Right atrium auricular region (tissue), 2 donors: ENCODE measurements around the gene CUX1. TPM values are rescaled to one million over a fixed set of nuclear protein-coding genes. Genes with fewer than 3 reads are reported as not detected.

Source experiments
- DNase-seq: peaks from one replicate; pipeline ENCODE4 v3.0.0-alpha.2; 2019; ENCODE audit warnings: low spot score
- H3K27ac ChIP-seq, 2 donors: fragments of 200-600 bp; sonication (generic); 1 replicate in 1 of 2; 2 replicates in 1 of 2; pipeline ENCODE4 v1.5.1; 2016 to 2019
- H3K27me3 ChIP-seq, 2 donors: fragments of 200-600 bp; sonication (generic); one replicate each; pipeline versions ENCODE4 v1.5.1 to v1.6.0; 2017 to 2019
- H3K36me3 ChIP-seq: fragments of 200-600 bp; sonication (generic); one replicate; pipeline ENCODE4 v1.5.1; 2016
- H3K4me1 ChIP-seq, 2 donors: fragments of 200-600 bp; sonication (generic); one replicate each; pipeline versions ENCODE4 v1.5.1 to v1.6.0; 2017 to 2019
- H3K4me3 ChIP-seq, 2 donors: fragments of 200-600 bp; sonication (generic); 1 replicate in 1 of 2; 2 replicates in 1 of 2; pipeline ENCODE4 v1.5.1; 2017 to 2019; ENCODE audit warnings: mild to moderate bottlenecking in 1 of 2, moderate library complexity in 1 of 2
- H3K9me3 ChIP-seq, 2 donors: fragments of 200-600 bp; sonication (generic); one replicate each; pipeline ENCODE4 v1.5.1; 2019
- total RNA-seq, 2 donors: library from RNA; depleted of rRNA; stranded (reverse); fragments of >200 nt; gene quantifications; one replicate each; pipeline ENCODE4 v1.1.0, GENCODE V29; 2016
- TF ChIP-seq, protein P1 (sequence below), 2 donors: fragments of 200-600 bp; sonication (generic); IDR thresholded peaks; one replicate each; pipeline ENCODE4 v1.5.1; 2019; ENCODE audit warnings: antibody characterized with exemption in 2 of 2

The CUX1 gene
- total RNA-seq, 2 donors from 2014 or later: 71.1 to 94.4 TPM

DNA sequence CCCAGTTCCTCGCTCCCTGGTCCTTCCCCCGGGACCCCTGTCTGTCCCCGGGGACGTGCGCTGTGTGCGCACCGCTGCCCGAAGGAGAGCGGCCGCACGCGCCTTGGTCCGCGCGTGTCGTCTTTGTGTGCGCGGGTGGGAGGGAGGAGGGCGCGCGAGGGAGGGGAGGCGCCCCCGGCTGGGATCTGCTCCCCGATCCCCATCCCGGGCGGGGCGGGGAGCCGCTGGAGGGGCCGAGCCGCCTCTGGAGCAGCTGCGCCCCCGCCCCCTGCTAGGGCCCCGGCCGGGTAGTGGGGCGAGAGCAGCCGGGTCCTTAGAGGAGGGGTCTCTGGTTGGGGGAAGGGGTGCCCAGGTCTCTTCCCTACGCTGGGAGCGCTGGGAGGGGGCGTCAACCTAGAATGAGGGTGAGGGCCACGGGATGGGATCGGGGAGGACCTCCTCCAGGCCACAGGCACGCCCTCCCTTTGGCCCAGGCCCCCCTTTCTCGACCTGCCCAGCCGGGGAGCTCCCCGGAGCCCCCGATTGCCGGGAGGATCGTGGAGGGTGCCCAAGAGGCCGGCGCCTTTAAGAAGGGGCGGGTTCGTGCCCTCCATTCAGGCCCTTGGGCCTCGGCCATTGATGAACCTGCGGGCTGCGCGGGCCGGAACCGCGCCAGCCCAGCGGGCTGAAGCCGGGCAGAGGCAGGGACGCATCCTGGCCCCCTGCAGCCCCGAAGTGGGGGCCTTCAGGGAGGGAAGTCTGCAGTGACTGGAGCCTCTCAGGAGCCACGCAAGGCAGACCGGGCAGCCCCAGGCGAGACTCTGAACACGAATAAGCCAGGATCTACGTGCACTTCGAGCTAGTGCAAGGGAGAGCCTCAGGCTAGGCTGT, 469.9 kb downstream of the CUX1 start:
- peaks cover 0 to 37% of the 10 kb centered on the region in 2 donors for H3K4me1 ChIP-seq
- H3K27ac ChIP-seq: peak overlapping the region in 1 of 2 donors; percentile 44
- DNase-seq: no peak
- no peaks in the 10 kb centered on the region for H3K36me3 ChIP-seq
- no peaks in the 10 kb centered on the region for H3K9me3 ChIP-seq
- TF ChIP-seq, protein P1, sequence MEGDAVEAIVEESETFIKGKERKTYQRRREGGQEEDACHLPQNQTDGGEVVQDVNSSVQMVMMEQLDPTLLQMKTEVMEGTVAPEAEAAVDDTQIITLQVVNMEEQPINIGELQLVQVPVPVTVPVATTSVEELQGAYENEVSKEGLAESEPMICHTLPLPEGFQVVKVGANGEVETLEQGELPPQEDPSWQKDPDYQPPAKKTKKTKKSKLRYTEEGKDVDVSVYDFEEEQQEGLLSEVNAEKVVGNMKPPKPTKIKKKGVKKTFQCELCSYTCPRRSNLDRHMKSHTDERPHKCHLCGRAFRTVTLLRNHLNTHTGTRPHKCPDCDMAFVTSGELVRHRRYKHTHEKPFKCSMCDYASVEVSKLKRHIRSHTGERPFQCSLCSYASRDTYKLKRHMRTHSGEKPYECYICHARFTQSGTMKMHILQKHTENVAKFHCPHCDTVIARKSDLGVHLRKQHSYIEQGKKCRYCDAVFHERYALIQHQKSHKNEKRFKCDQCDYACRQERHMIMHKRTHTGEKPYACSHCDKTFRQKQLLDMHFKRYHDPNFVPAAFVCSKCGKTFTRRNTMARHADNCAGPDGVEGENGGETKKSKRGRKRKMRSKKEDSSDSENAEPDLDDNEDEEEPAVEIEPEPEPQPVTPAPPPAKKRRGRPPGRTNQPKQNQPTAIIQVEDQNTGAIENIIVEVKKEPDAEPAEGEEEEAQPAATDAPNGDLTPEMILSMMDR (IDR thresholded peaks at IDR 0.05): no peak
- H3K4me3 ChIP-seq: peak overlapping the region; percentile 67 to 77
- no peaks in the 10 kb centered on the region for H3K27me3 ChIP-seq

DNA sequence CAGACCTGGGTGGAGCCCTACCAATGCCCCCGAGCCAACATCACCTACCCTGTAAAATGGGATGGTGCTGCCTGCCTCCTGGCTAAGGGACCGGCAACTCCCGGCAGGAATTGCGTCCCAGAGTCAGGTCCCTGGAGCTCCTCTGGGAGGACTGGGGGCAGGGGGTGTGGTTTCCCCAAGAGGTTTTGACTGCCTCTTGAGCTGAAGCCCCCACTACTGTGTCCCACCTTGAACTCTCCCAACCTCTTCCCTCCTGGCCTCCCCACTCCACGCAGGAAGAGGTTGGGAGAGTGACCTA, 470.5 kb downstream of the CUX1 start:
- Histone ChIP-seq H3K4me1 (peaks cover 0 to 37% of the 10 kb centered on the region in 2 donors), H3K27ac (no peak overlapping the region), H3K27me3 (no peaks in the 10 kb centered on the region), H3K9me3 (no peaks in the 10 kb centered on the region), H3K4me3 (peak overlapping the region; percentile 67 to 77), H3K36me3 (no peaks in the 10 kb centered on the region)
- no peak for DNase-seq
- TF ChIP-seq, protein P1 (IDR thresholded peaks at IDR 0.05): no peak

DNA sequence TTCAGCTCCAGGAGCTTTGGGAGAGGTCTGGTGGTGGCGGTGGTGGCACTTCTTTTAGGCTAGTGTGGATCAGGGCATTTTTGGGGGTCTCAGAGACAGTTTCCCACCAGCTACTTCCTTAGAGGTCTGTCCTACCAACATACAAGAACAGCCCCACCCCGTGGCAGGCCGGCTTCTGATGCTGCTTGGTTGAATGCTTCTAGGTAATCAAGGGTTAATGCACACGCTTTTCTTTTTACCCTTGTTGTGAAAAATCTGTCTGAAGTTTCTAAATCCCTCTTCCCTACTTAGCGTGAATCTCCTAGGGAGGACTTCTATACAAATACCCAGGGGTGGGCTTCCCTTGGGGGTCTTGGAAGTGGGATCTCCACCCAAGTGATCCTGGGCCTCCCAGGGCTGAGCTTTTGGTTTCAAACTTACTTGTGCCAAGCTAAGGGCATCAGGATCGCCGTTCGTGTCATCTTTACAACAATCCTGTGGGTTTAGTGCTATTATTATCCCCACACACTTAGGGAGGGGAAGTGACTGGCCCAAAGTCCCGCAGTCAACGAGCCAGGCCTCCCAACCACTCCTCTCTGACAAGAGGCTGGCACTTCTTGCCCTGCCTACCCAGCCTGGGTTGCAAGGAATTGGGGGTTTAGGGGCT, 471.0 kb downstream of the CUX1 start:
- TF ChIP-seq, protein P1 (IDR thresholded peaks at IDR 0.05): no peak
- H3K4me1 ChIP-seq: peaks cover 0 to 37% of the 10 kb centered on the region in 2 donors
- DNase-seq: no peak
- no peaks in the 10 kb centered on the region for H3K27me3 ChIP-seq
- no peaks in the 10 kb centered on the region for H3K9me3 ChIP-seq
- H3K36me3 ChIP-seq: no peaks in the 10 kb centered on the region
- H3K27ac ChIP-seq: no peak overlapping the region
- H3K4me3 ChIP-seq: peak overlapping the region in 1 of 2 donors; percentile 67

DNA sequence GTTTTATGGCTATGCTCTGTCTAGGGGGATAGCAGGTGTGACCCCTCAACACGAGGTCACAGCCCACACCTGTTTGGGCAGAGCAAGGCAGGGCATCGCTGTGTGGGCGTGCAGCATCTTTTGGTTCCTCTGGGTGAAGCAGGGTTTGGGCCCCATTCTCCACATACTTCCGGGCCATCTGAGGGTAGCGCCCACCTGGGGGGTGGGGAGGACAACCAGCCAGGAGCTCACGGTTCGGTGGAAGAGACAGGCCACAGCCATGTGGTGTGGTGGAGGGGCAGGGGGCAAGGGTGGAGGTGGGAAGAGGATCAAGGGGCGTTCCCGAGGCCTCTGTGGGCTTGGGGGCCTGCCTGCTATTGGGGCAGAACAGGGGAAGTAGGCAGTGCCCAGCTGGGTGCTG, 471.6 kb downstream of the CUX1 start:
- Histone ChIP-seq H3K4me1 (peaks cover 0 to 37% of the 10 kb centered on the region in 2 donors), H3K27ac (no peak overlapping the region), H3K9me3 (no peaks in the 10 kb centered on the region), H3K36me3 (no peaks in the 10 kb centered on the region), H3K4me3 (no peak overlapping the region), H3K27me3 (no peaks in the 10 kb centered on the region)
- TF ChIP-seq, protein P1 (IDR thresholded peaks at IDR 0.05): no peak
- no peak for DNase-seq

DNA sequence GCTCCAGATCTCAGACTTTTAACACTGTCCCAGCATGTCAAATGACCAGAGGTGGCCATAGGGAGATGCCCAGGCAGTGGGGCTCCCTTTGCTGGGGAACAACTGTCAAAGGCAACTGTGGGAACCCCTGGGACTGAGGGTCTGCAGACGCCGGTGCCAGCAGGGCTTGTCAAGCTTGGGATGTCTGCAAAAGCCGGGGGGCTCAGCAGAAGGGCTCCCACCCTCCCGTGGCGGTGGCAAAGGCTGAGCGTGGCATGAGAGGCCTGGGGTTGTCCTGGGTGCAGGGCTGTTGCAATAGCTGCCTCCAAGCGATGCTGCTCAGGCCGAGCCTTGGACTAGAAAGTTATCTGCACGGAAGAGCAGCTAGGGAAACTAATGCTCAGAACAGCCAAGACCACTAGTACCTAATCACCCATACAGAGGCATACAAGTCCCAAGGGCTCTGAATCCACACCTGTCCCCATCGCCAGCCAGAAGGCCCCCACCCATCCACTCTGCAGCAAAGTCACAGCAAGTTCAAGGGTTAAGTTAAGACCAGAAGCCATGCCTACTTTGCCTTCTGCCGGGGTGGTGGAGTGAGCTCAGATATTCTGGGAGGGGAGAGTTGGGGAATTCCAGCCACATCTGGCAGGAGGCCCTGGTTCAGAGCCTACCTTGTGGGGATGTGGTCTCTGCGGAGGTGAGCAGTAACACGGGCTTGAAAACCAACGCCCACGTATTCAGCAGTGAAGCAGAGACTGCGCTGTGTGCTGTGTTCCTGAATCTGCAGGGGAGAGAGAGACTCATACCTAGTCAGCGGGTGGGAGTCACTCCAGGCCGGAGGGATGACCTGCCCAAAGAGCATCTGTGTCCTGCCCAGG, 473.9 kb downstream of the CUX1 start:
- H3K4me1 ChIP-seq: peaks cover 0 to 18% of the 10 kb centered on the region in 2 donors
- no peak overlapping the region for H3K27ac ChIP-seq
- TF ChIP-seq, protein P1 (IDR thresholded peaks at IDR 0.05): no peak
- no peak overlapping the region for H3K4me3 ChIP-seq
- no peaks in the 10 kb centered on the region for H3K27me3 ChIP-seq
- no peaks in the 10 kb centered on the region for H3K9me3 ChIP-seq
- no peak for DNase-seq
- H3K36me3 ChIP-seq: no peaks in the 10 kb centered on the region
